Trophoblast cell (in vitro differentiated cells and primary cell): ENCODE results near the gene RNLS.

Experiments
- DNase-seq, 2 donors: peaks; one replicate each; pipeline ENCODE4 v3.0.0-alpha.2; 2016
- H2AFZ ChIP-seq: 2 replicates; pipeline ENCODE4 v1.6.1; 2013; ENCODE audit warnings: low read length, moderate library complexity, mild to moderate bottlenecking; ENCODE audit not compliant: insufficient read depth, poor library complexity
- H2AK5ac ChIP-seq: 2 replicates; pipeline ENCODE4 v1.6.1; 2013; ENCODE audit warnings: mild to moderate bottlenecking, low read length
- H2BK120ac ChIP-seq: 2 replicates; pipeline ENCODE4 v1.6.1; 2013; ENCODE audit warnings: low read length, mild to moderate bottlenecking, moderate library complexity; ENCODE audit not compliant: insufficient read depth, poor library complexity
- H2BK12ac ChIP-seq: 2 replicates; pipeline ENCODE4 v1.6.1; 2013; ENCODE audit warnings: mild to moderate bottlenecking, low read length, moderate library complexity
- H2BK5ac ChIP-seq: 2 replicates; pipeline ENCODE4 v1.6.1; 2013; ENCODE audit warnings: low read length, low read depth, moderate library complexity, mild to moderate bottlenecking; ENCODE audit not compliant: poor library complexity
- H3K14ac ChIP-seq: 2 replicates; pipeline ENCODE4 v1.6.1; 2013; ENCODE audit warnings: mild to moderate bottlenecking, low read length
- H3K18ac ChIP-seq: 2 replicates; pipeline ENCODE4 v1.6.1; 2013; ENCODE audit warnings: mild to moderate bottlenecking, low read length
- H3K23ac ChIP-seq: 2 replicates; pipeline ENCODE4 v1.6.1; 2013; ENCODE audit warnings: low read length
- H3K27ac ChIP-seq: 2 replicates; pipeline ENCODE4 v1.5.1; 2013; ENCODE audit warnings: low read depth, mild to moderate bottlenecking, inconsistent platforms, low read length, moderate library complexity
- H3K27me3 ChIP-seq: 2 replicates; pipeline ENCODE4 v1.6.1; 2013; ENCODE audit warnings: inconsistent platforms, mild to moderate bottlenecking, low read length, moderate library complexity; ENCODE audit not compliant: insufficient read depth
- H3K36me3 ChIP-seq, 2 experiments: 1 replicate in 1 of 2; 2 replicates in 1 of 2; pipeline ENCODE4 v1.6.1; 2013; ENCODE audit warnings: low read length in 2 of 2, mild to moderate bottlenecking in 2 of 2, moderate library complexity in 1 of 2; ENCODE audit not compliant: insufficient read depth in 2 of 2, control insufficient read depth in 1 of 2
- H3K4ac ChIP-seq: 2 replicates; pipeline ENCODE4 v1.6.1; 2013; ENCODE audit warnings: low read depth, mild to moderate bottlenecking, low read length, moderate library complexity
- H3K4me1 ChIP-seq, 2 experiments: 1 replicate in 1 of 2; 2 replicates in 1 of 2; pipeline ENCODE4 v1.6.1; 2013; ENCODE audit warnings: low read length in 2 of 2, mild to moderate bottlenecking in 2 of 2, moderate library complexity in 1 of 2; ENCODE audit not compliant: insufficient read depth in 2 of 2, control insufficient read depth in 1 of 2
- H3K4me2 ChIP-seq: 2 replicates; pipeline ENCODE4 v1.6.1; 2013; ENCODE audit warnings: inconsistent platforms, mild to moderate bottlenecking, low read length, moderate library complexity
- H3K4me3 ChIP-seq: 2 replicates; pipeline ENCODE4 v1.5.1; 2013; ENCODE audit warnings: mild to moderate bottlenecking, low read depth, low read length, inconsistent platforms
- H3K79me1 ChIP-seq: one replicate; pipeline ENCODE4 v1.6.1; 2013; ENCODE audit warnings: low read length
- H3K79me2 ChIP-seq: 2 replicates; pipeline ENCODE4 v1.6.1; 2013; ENCODE audit warnings: low read length, mild to moderate bottlenecking; ENCODE audit not compliant: control insufficient read depth, insufficient read depth, poor library complexity
- H3K9ac ChIP-seq: 2 replicates; pipeline ENCODE4 v1.6.1; 2013; ENCODE audit warnings: mild to moderate bottlenecking, low read length
- H3K9me3 ChIP-seq: 2 replicates; pipeline ENCODE4 v1.6.1; 2013; ENCODE audit warnings: low read depth, mild to moderate bottlenecking, control low read depth, inconsistent platforms, low read length; ENCODE audit not compliant: insufficient read depth
- H4K12ac ChIP-seq: 2 replicates; pipeline ENCODE4 v1.6.1; 2013; ENCODE audit warnings: low read depth, mild to moderate bottlenecking, low read length, moderate library complexity
- H4K8ac ChIP-seq: 2 replicates; pipeline ENCODE4 v1.6.1; 2013; ENCODE audit warnings: low read depth, mild to moderate bottlenecking, low read length, moderate library complexity
- H4K91ac ChIP-seq: one replicate; pipeline ENCODE4 v1.6.1; 2013; ENCODE audit warnings: low read depth, mild to moderate bottlenecking, low read length, moderate library complexity
- WGBS: extraction: QIAGEN DNeasy Blood & Tissue Kit; methylation state at CpG from one replicate; pipeline ENCODE4 v1.1.7; 2013; ENCODE audit warnings: missing lambda C conversion rate; ENCODE audit not compliant: insufficient read length, insufficient coverage; ENCODE audit errors: extremely low coverage; 5-methylcytosine and 5-hydroxymethylcytosine counted together

The RNLS gene

DNA sequence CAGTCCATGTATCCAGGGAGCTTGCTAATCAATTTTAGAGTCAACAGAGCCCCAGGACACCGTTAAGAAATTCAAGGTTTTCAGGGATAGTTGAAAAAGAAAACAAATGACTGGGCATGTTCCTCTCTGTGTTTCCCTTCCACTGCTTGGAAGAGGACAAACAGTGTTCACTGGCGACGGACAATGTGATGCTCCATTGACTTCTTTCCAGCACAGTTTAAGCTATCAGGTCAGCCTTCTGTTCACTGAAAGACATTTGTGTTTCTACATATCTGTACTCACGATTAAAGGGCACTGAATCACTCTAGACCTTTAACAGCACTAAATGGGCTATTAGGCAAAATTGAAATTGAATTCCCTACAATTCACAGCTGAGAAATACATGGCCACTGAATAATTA is 123.6 kb downstream of the RNLS start:
- Histone ChIP-seq H4K12ac (no peak overlapping the region), H3K4ac (no peak overlapping the region), H3K27ac (no peak overlapping the region), H3K18ac (no peak overlapping the region), H3K36me3 (no peaks in the 10 kb centered on the region), H4K8ac (no peak overlapping the region), H2AK5ac (no peak overlapping the region), H4K91ac (no peak overlapping the region), H2BK120ac (no peak overlapping the region), H3K23ac (no peak overlapping the region), H3K79me1 (no peaks in the 10 kb centered on the region), H2BK5ac (no peak overlapping the region), H3K4me3 (no peak overlapping the region), H3K79me2 (no peaks in the 10 kb centered on the region), H3K9me3 (no peaks in the 10 kb centered on the region), H2BK12ac (no peak overlapping the region), H3K14ac (no peak overlapping the region), H3K27me3 (no peaks in the 10 kb centered on the region), H3K4me1 (no peaks in the 10 kb centered on the region), H3K4me2 (no peak overlapping the region), H3K9ac (no peak overlapping the region), H2AFZ (no peak overlapping the region)
- WGBS = no CpG with 5 or more reads among the region's 4 CpGs
- DNase-seq = no peak

GRCh38 chr10:88458209-88458608 is 124.9 kb downstream of the RNLS start:
- no peak overlapping the region for H3K14ac ChIP-seq
- H3K27me3 ChIP-seq = no peaks in the 10 kb centered on the region
- H2AFZ ChIP-seq = no peak overlapping the region
- H3K79me1 ChIP-seq = no peaks in the 10 kb centered on the region
- H3K18ac ChIP-seq = no peak overlapping the region
- no peaks in the 10 kb centered on the region for H3K4me1 ChIP-seq
- no peak overlapping the region for H4K12ac ChIP-seq
- H3K9ac ChIP-seq = no peak overlapping the region
- WGBS = no CpG with 5 or more reads among the region's 3 CpGs
- no peak overlapping the region for H2BK5ac ChIP-seq
- no peaks in the 10 kb centered on the region for H3K79me2 ChIP-seq
- no peaks in the 10 kb centered on the region for H3K36me3 ChIP-seq
- no peak overlapping the region for H2BK12ac ChIP-seq
- no peak overlapping the region for H4K91ac ChIP-seq
- H3K4me3 ChIP-seq = no peak overlapping the region
- H3K27ac ChIP-seq = no peak overlapping the region
- DNase-seq = no peak
- no peak overlapping the region for H2BK120ac ChIP-seq
- no peak overlapping the region for H3K4me2 ChIP-seq
- no peak overlapping the region for H2AK5ac ChIP-seq
- H3K23ac ChIP-seq = no peak overlapping the region
- H3K4ac ChIP-seq = no peak overlapping the region
- H3K9me3 ChIP-seq = no peaks in the 10 kb centered on the region
- H4K8ac ChIP-seq = no peak overlapping the region

- Histone ChIP-seq H3K27me3 (no peaks in the 10 kb centered on the region), H3K9me3 (no peaks in the 10 kb centered on the region), H4K8ac (no peak overlapping the region), H4K12ac (no peak overlapping the region), H3K79me1 (no peaks in the 10 kb centered on the region), H2BK5ac (no peak overlapping the region), H3K4ac (no peak overlapping the region), H3K79me2 (no peaks in the 10 kb centered on the region), H3K4me3 (no peak overlapping the region), H2BK120ac (no peak overlapping the region), H3K4me1 (no peaks in the 10 kb centered on the region), H3K18ac (no peak overlapping the region), H3K9ac (no peak overlapping the region), H2BK12ac (no peak overlapping the region), H2AFZ (no peak overlapping the region), H3K23ac (no peak overlapping the region), H4K91ac (no peak overlapping the region), H3K27ac (no peak overlapping the region), H3K36me3 (no peaks in the 10 kb centered on the region), H3K14ac (no peak overlapping the region), H3K4me2 (no peak overlapping the region), H2AK5ac (no peak overlapping the region)
- no CpG with 5 or more reads among the region's 3 CpGs for WGBS
- DNase-seq = no peak
Measured at GRCh38 chr10:88457660-88458059, 125.5 kb downstream of the RNLS start.

- no peaks in the 10 kb centered on the region for H3K79me2 ChIP-seq
- no peak overlapping the region for H2AFZ ChIP-seq
- H3K27ac ChIP-seq = no peak overlapping the region
- H2BK12ac ChIP-seq = no peak overlapping the region
- no peak overlapping the region for H2BK120ac ChIP-seq
- no peak overlapping the region for H2BK5ac ChIP-seq
- H4K91ac ChIP-seq = no peak overlapping the region
- H3K27me3 ChIP-seq = no peaks in the 10 kb centered on the region
- H3K9ac ChIP-seq = no peak overlapping the region
- no CpG with 5 or more reads among the region's 3 CpGs for WGBS
- H3K9me3 ChIP-seq = no peaks in the 10 kb centered on the region
- no peak overlapping the region for H3K18ac ChIP-seq
- no peak overlapping the region for H3K4ac ChIP-seq
- H4K8ac ChIP-seq = no peak overlapping the region
- no peaks in the 10 kb centered on the region for H3K4me1 ChIP-seq
- H3K4me3 ChIP-seq = no peak overlapping the region
- H3K23ac ChIP-seq = no peak overlapping the region
- H3K4me2 ChIP-seq = no peak overlapping the region
- peak in 1 of 2 donors; percentile 20 for DNase-seq
- no peak overlapping the region for H4K12ac ChIP-seq
- H3K79me1 ChIP-seq = no peaks in the 10 kb centered on the region
- no peak overlapping the region for H3K14ac ChIP-seq
- no peaks in the 10 kb centered on the region for H3K36me3 ChIP-seq
- H2AK5ac ChIP-seq = no peak overlapping the region
Measured at GRCh38 chr10:88456730-88457129, 126.4 kb downstream of the RNLS start.
